Measurements from ENCODE around the gene CDC6. TPM values are rescaled to one million over a fixed set of nuclear protein-coding genes. Genes with fewer than 3 reads are reported as not detected.
A peak's percentile ranks its signal among the peaks of the same experiment; 100 is the strongest.

CDC6 gene
- total and polyA plus RNA-seq, 11 donors, result 0.07 to 9.8 (median 0.69) TPM

DNA sequence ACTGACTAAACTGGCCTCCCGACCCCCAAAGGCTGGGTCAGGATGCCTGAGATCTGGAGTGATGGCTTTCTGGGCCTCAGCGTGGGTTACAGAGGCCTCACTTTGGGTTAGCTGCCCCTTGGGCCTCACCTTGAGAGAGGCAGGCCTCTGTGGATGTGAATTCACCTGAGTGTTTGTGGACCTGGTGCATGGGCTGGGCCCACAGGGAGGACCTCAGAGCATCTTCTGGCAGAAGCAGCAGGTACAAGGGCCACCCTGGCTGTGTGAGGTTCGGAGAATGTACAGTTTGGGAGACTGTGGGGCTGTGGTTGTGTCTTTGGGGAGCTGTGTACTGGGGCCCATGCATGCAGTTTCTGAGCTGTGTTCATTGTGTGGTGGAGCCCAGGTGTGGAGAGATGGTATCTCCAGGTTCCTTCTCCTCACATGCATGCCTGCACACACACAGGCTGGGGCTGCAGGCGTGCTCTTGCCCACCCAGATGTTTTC lies 39.6 kb downstream of the CDC6 start:
- Histone ChIP-seq H3K27me3 (no peaks in the 10 kb centered on the region), H3K27ac (peak overlapping the region in 11 of 12 donors; percentile 35 to 98 (median 66)), H3K9me3 (no peaks in the 10 kb centered on the region), H3K4me1 (peaks cover 64 to 100% (median 99%) of the 10 kb centered on the region in 12 donors), H3K4me3 (peak overlapping the region in 1 of 12 donors; percentile 29), H3K36me3 (peaks cover 0 to 11% (median 0%) of the 10 kb centered on the region in 9 donors)
- WGBS, 4 donors, result 76 to 100% (median 86%) methylated on average over 4 of the region's 4 CpGs
- peak in 1 of 5 donors; percentile 16 for DNase-seq
- intact Hi-C loops (cut with DNase I), result no loop called here
- no peak for ATAC-seq
- TF ChIP-seq, protein P1, sequence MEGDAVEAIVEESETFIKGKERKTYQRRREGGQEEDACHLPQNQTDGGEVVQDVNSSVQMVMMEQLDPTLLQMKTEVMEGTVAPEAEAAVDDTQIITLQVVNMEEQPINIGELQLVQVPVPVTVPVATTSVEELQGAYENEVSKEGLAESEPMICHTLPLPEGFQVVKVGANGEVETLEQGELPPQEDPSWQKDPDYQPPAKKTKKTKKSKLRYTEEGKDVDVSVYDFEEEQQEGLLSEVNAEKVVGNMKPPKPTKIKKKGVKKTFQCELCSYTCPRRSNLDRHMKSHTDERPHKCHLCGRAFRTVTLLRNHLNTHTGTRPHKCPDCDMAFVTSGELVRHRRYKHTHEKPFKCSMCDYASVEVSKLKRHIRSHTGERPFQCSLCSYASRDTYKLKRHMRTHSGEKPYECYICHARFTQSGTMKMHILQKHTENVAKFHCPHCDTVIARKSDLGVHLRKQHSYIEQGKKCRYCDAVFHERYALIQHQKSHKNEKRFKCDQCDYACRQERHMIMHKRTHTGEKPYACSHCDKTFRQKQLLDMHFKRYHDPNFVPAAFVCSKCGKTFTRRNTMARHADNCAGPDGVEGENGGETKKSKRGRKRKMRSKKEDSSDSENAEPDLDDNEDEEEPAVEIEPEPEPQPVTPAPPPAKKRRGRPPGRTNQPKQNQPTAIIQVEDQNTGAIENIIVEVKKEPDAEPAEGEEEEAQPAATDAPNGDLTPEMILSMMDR (IDR thresholded peaks at IDR 0.05), result no peak
- no peak for TF ChIP-seq POLR2A (IDR thresholded peaks at IDR 0.05)

DNA sequence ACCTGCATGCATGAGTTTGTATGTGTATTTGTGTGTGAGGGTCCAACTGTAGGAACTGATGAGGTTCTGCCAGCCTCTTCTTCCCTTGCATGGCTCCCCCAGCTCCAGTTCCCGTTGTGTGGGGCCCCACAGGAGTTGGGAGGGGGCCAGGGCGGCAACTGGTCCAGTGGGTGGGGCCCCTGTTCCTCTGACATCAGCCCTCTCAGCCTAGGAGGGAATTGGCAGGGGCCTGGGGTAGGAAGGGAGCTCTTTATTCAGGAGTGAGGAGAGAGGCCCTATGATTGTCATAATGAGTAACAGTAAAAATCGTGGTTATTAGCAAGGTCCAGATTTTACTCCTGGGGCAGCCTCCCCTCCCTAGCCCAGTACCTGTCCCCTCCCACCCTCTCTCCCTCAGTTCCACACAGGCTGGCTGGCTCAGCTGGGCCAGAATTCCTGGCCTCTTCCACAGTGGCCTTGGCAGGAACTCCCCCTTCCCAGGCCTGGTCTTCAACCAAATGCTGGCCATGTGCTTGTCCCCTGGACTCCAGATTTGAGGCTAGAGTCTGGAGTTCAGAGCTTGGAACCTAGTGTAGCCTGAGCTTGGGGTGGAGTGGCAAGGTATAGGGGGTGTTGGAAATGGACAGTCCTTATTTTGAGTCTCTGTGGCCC lies 40.2 kb downstream of the CDC6 start:
- DNase-seq, result peak; percentile 65 to 77 (median 71)
- H3K9me3 ChIP-seq, result no peaks in the 10 kb centered on the region
- intact Hi-C loops (cut with DNase I), result no loop called here
- peak in 1 of 4 donors; percentile 2 for ATAC-seq
- H3K27ac ChIP-seq, result peak overlapping the region in 11 of 12 donors; percentile 35 to 98 (median 66)
- H3K4me3 ChIP-seq, result no peak overlapping the region
- TF ChIP-seq POLR2A (IDR thresholded peaks at IDR 0.05), result no peak
- TF ChIP-seq, protein P1 (IDR thresholded peaks at IDR 0.05), result no peak
- H3K27me3 ChIP-seq, result no peaks in the 10 kb centered on the region
- peaks cover 70 to 100% (median 99%) of the 10 kb centered on the region in 12 donors for H3K4me1 ChIP-seq
- H3K36me3 ChIP-seq, result peaks cover 0 to 11% (median 0%) of the 10 kb centered on the region in 9 donors
- WGBS, 4 donors, result 0 to 15% (median 6%) methylated on average over 3 of the region's 3 CpGs

DNA sequence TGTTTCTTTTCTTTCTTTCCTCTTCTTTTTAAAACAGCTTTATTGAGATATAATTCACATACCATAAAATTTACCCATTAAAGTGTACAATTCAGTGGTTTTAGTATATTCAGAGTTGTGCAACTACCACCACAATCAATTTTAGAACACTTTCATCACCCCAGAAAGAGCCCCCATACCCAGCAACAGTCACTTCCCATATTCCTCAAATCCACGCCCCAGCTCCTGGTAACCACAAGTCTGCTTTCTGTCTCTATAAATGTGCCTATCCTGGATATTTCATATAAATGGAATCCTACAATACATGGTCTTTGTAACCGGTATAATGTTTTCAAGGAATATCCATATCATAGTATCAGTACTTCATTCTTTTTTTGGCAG lies 40.7 kb downstream of the CDC6 start:
- 75 to 91% (median 87%) methylated on average over 2 of the region's 2 CpGs for whole genome bisulfite sequencing, 4 donors
- H3K9me3 ChIP-seq, result no peaks in the 10 kb centered on the region
- H3K4me3 ChIP-seq, result no peak overlapping the region
- ATAC-seq (no peak), DNase-seq (no peak)
- H3K27me3 ChIP-seq, result no peaks in the 10 kb centered on the region
- peaks cover 73 to 100% (median 99%) of the 10 kb centered on the region in 12 donors for H3K4me1 ChIP-seq
- intact Hi-C loops (cut with DNase I), result no loop called here
- no peak for TF ChIP-seq POLR2A (IDR thresholded peaks at IDR 0.05)
- TF ChIP-seq, protein P1 (IDR thresholded peaks at IDR 0.05), result no peak
- peaks cover 0 to 11% (median 0%) of the 10 kb centered on the region in 9 donors for H3K36me3 ChIP-seq
- peak overlapping the region in 10 of 12 donors; percentile 35 to 98 (median 79) for H3K27ac ChIP-seq

All from heart left ventricle (tissue), 16 donors.